PC-3 (cell line): ENCODE data around the gene TMEM219. TPM values are rescaled to one million over a fixed set of nuclear protein-coding genes. Genes with fewer than 3 reads are reported as not detected.

ENCODE experiments used
- ATAC-seq: fragments of 200-7000 bp; cut with Tn5 transposase; 2 replicates; pipeline ENCODE4 v1.9.1; 2020; ENCODE audit warnings: mild to moderate bottlenecking, moderate library complexity
- BruUV-seq: library from RNA; stranded (reverse); fragments of 400-500 nt; replicated peaks from 2 replicates; lab custom pipeline; 2021; lab: Mats Ljungman, UMichigan
- CTCF ChIA-PET: fragments of 300-600 bp; sonication (Branson Sonifier 250); formaldehyde crosslinking; loops from one replicate; lab custom pipeline; 2022; ENCODE audit warnings: antibody characterized with exemption; lab: Charles Lee
- POLR2A ChIA-PET: fragments of 300-600 bp; sonication (Branson Sonifier 250); formaldehyde crosslinking; loops from one replicate; lab custom pipeline; 2022; ENCODE audit warnings: antibody characterized with exemption; ENCODE audit not compliant: unreplicated experiment; lab: Charles Lee
- DNase-seq: peaks from one replicate; pipeline ENCODE4 v3.0.0-alpha.2; 2015
- H2AFZ ChIP-seq: fragments of 300-600 bp; sonication (generic); 2 replicates; pipeline ENCODE4 v1.6.0; 2016; ENCODE audit warnings: antibody characterized with exemption, low read length
- H3F3A ChIP-seq: fragments of 300-600 bp; sonication (generic); one replicate; pipeline ENCODE4 v1.6.0; 2017; ENCODE audit warnings: antibody characterized with exemption, low read length, control low read depth, mild to moderate bottlenecking; ENCODE audit not compliant: unreplicated experiment
- H3K27ac ChIP-seq: fragments of 300-600 bp; sonication (generic); 2 replicates; pipeline ENCODE4 v1.5.1; 2016; ENCODE audit warnings: mild to moderate bottlenecking, low read length
- H3K27me3 ChIP-seq: fragments of 300-600 bp; sonication (generic); 2 replicates; pipeline ENCODE4 v1.6.1; 2016; ENCODE audit warnings: low read length, mixed read lengths
- H3K36me3 ChIP-seq: fragments of 300-600 bp; sonication (generic); 2 replicates; pipeline ENCODE4 v1.6.1; 2016; ENCODE audit warnings: low read depth, mixed run types, low read length, mixed read lengths
- H3K4me1 ChIP-seq: fragments of 300-600 bp; sonication (generic); 2 replicates; pipeline ENCODE4 v1.5.1; 2016; ENCODE audit warnings: low read length; ENCODE audit not compliant: insufficient read depth
- H3K4me2 ChIP-seq: fragments of 300-600 bp; sonication (generic); 2 replicates; pipeline ENCODE4 v1.6.0; 2016; ENCODE audit warnings: low read length
- H3K4me3 ChIP-seq: fragments of 300-600 bp; sonication (generic); 2 replicates; pipeline ENCODE4 v1.5.1; 2016; ENCODE audit warnings: mild to moderate bottlenecking, low read length, mixed read lengths
- H3K79me2 ChIP-seq: fragments of 300-600 bp; sonication (generic); 2 replicates; pipeline ENCODE4 v1.6.1; 2017; ENCODE audit warnings: low read length, mixed read lengths
- H3K9ac ChIP-seq: fragments of 300-600 bp; sonication (generic); 2 replicates; pipeline ENCODE4 v1.6.0; 2016; ENCODE audit warnings: mild to moderate bottlenecking, low read length
- H3K9me2 ChIP-seq: fragments of 300-600 bp; sonication (generic); replicated peaks from 2 replicates; pipeline ENCODE4 v1.6.1; 2016; ENCODE audit warnings: mixed run types, low read length, mixed read lengths
- H3K9me3 ChIP-seq: fragments of 300-600 bp; sonication (generic); 2 replicates; pipeline ENCODE4 v1.6.1; 2016; ENCODE audit warnings: low read length, mixed read lengths
- H4K20me1 ChIP-seq: fragments of 300-600 bp; sonication (generic); 2 replicates; pipeline ENCODE4 v1.6.1; 2016; ENCODE audit warnings: low read length, mixed read lengths
- EZH2 ChIP-seq: fragments of 300-600 bp; sonication (generic); IDR thresholded peaks from one replicate; pipeline ENCODE4 v1.6.1; 2017; ENCODE audit warnings: antibody characterized with exemption, mild to moderate bottlenecking, low read length; ENCODE audit not compliant: unreplicated experiment
- EZH2phosphoT487 ChIP-seq: fragments of 300-600 bp; sonication (generic); IDR thresholded peaks from 2 replicates; pipeline ENCODE4 v1.6.1; 2018; ENCODE audit warnings: mild to moderate bottlenecking, antibody characterized with exemption, low read length, borderline replicate concordance
- intact Hi-C: fragments of 100-400 bp; cut with micrococcal nuclease; formaldehyde crosslinking; loops from 2 replicates; pipeline ENCODE4 v1.9.0; 2023
- total RNA-seq: library from RNA; depleted of rRNA; stranded (reverse); fragments of >200 nt; gene quantifications from 2 replicates; pipeline ENCODE4 v1.2.3, GENCODE V29; 2014
- TF ChIP-seq, protein P1 (sequence below): fragments of 300-600 bp; sonication (generic); conservative IDR thresholded peaks from 2 replicates; pipeline ENCODE4 v1.5.1; 2017; ENCODE audit warnings: antibody characterized with exemption, low read depth, mild to moderate bottlenecking, low read length

TMEM219 gene
- total RNA-seq, 1 experiment from 2014 or later: 60.9 TPM

DNA sequence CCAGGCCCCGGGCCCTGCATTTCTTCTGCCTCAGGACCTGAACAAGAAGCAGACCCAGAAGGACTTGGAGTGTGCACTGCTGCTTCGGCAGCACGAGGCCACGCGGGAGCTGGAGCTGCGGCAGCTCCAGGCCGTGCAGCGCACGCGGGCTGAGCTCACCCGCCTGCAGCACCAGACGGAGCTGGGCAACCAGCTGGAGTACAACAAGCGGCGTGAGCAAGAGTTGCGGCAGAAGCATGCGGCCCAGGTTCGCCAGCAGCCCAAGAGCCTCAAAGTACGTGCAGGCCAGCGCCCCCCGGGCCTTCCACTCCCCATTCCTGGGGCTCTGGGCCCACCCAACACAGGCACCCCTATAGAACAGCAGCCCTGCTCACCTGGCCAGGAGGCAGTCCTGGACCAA lies 24.4 kb downstream of the TMEM219 start:
- intact Hi-C loops: no loop called here
- Histone ChIP-seq H3K4me2 (no peak overlapping the region), H3K36me3 (peaks cover 12% of the 10 kb centered on the region), H3K9me2 (no peaks in the 10 kb centered on the region), H3K9ac (no peak overlapping the region), H3K4me3 (no peak overlapping the region), H4K20me1 (no peaks in the 10 kb centered on the region), H3K9me3 (no peaks in the 10 kb centered on the region), H3K27ac (no peak overlapping the region), H3F3A (no peaks in the 10 kb centered on the region), H3K27me3 (no peaks in the 10 kb centered on the region), H2AFZ (no peak overlapping the region), H3K4me1 (no peaks in the 10 kb centered on the region), H3K79me2 (no peaks in the 10 kb centered on the region)
- ChIA-PET CTCF (interaction anchor here (0.6 kb wide), 1 partner anchor 45 kb away, joined by 3 read pairs; the partner anchor contains the start of gene TLCD3B), POLR2A (no interaction called here)
- DNase-seq (no peak), ATAC-seq (no peak)
- TF ChIP-seq EZH2phosphoT487 (no peak), EZH2 (no peak)
- TF ChIP-seq, protein P1, sequence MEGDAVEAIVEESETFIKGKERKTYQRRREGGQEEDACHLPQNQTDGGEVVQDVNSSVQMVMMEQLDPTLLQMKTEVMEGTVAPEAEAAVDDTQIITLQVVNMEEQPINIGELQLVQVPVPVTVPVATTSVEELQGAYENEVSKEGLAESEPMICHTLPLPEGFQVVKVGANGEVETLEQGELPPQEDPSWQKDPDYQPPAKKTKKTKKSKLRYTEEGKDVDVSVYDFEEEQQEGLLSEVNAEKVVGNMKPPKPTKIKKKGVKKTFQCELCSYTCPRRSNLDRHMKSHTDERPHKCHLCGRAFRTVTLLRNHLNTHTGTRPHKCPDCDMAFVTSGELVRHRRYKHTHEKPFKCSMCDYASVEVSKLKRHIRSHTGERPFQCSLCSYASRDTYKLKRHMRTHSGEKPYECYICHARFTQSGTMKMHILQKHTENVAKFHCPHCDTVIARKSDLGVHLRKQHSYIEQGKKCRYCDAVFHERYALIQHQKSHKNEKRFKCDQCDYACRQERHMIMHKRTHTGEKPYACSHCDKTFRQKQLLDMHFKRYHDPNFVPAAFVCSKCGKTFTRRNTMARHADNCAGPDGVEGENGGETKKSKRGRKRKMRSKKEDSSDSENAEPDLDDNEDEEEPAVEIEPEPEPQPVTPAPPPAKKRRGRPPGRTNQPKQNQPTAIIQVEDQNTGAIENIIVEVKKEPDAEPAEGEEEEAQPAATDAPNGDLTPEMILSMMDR: no peak
- BruUV-seq: no TSS peak

DNA sequence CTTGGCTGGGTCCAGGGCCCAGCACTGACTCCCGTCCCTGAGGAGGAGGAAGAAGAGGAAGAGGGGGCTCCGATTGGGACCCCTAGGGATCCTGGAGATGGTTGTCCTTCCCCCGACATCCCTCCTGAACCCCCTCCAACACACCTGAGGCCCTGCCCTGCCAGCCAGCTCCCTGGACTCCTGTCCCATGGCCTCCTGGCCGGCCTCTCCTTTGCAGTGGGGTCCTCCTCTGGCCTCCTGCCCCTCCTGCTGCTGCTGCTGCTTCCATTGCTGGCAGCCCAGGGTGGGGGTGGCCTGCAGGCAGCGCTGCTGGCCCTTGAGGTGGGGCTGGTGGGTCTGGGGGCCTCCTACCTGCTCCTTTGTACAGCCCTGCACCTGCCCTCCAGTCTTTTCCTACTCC lies 25.1 kb downstream of the TMEM219 start:
- Histone ChIP-seq H3K9me3 (no peaks in the 10 kb centered on the region), H3K36me3 (peaks cover 10% of the 10 kb centered on the region), H3K4me1 (no peaks in the 10 kb centered on the region), H2AFZ (no peak overlapping the region), H3K4me2 (no peak overlapping the region), H4K20me1 (no peaks in the 10 kb centered on the region), H3K4me3 (no peak overlapping the region), H3K9ac (no peak overlapping the region), H3K79me2 (no peaks in the 10 kb centered on the region), H3K27me3 (no peaks in the 10 kb centered on the region), H3K9me2 (no peaks in the 10 kb centered on the region), H3F3A (no peaks in the 10 kb centered on the region), H3K27ac (no peak overlapping the region)
- CTCF ChIA-PET: no interaction called here
- POLR2A ChIA-PET: no interaction called here
- BruUV-seq: no TSS peak
- no peak for ATAC-seq
- DNase-seq: no peak
- intact Hi-C loops: no loop called here
- TF ChIP-seq EZH2phosphoT487 (no peak), EZH2 (no peak)
- TF ChIP-seq, protein P1: no peak

DNA sequence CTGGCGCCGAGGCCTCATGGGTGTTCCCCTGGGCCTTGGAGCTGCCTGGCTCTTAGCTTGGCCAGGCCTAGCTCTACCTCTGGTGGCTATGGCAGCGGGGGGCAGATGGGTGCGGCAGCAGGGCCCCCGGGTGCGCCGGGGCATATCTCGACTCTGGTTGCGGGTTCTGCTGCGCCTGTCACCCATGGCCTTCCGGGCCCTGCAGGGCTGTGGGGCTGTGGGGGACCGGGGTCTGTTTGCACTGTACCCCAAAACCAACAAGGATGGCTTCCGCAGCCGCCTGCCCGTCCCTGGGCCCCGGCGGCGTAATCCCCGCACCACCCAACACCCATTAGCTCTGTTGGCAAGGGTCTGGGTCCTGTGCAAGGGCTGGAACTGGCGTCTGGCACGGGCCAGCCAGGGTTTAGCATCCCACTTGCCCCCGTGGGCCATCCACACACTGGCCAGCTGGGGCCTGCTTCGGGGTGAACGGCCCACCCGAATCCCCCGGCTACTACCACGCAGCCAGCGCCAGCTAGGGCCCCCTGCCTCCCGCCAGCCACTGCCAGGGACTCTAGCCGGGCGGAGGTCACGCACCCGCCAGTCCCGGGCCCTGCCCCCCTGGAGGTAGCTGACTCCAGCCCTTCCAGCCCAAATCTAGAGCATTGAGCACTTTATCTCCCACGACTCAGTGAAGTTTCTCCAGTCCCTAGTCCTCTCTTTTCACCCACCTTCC lies 25.6 kb downstream of the TMEM219 start:
- H3K4me1 ChIP-seq: no peaks in the 10 kb centered on the region
- no peaks in the 10 kb centered on the region for H3K79me2 ChIP-seq
- H3K4me3 ChIP-seq: no peak overlapping the region
- H4K20me1 ChIP-seq: no peaks in the 10 kb centered on the region
- ChIA-PET CTCF (no interaction called here), POLR2A (no interaction called here)
- no TSS peak for BruUV-seq
- DNase-seq: no peak
- no peak overlapping the region for H3K4me2 ChIP-seq
- no peaks in the 10 kb centered on the region for H3K27me3 ChIP-seq
- peaks cover 8% of the 10 kb centered on the region for H3K36me3 ChIP-seq
- ATAC-seq: no peak
- H3K9me2 ChIP-seq: no peaks in the 10 kb centered on the region
- no peak overlapping the region for H3K27ac ChIP-seq
- H2AFZ ChIP-seq: no peak overlapping the region
- H3K9ac ChIP-seq: no peak overlapping the region
- H3F3A ChIP-seq: no peaks in the 10 kb centered on the region
- H3K9me3 ChIP-seq: no peaks in the 10 kb centered on the region
- TF ChIP-seq, protein P1: no peak
- TF ChIP-seq EZH2 (no peak), EZH2phosphoT487 (no peak)
- intact Hi-C loops: no loop called here
